NCI-H1436 treated with DMSO at 0.1 percent for 48 hours (cell line): ENCODE measurements around the gene MRPL42.
"Not testable (repeated sequence)": the region's sequence is repeated elsewhere in the genome, so short reads cannot be mapped to it uniquely, and the experiment has no call there.

Experiments
- DNase-seq: peaks from one replicate; lab custom pipeline; 2025; lab: John Stamatoyannopoulos, UW

MRPL42 gene

GRCh38 chr12:93447555-93448290 lies 19.6 kb upstream of the MRPL42 start:
- no peak for DNase-seq

- DNase-seq = no peak
Measured at GRCh38 chr12:93448796-93449195, 18.5 kb upstream of the MRPL42 start.

- DNase-seq = no peak
Measured at GRCh38 chr12:93449277-93449676, 18.0 kb upstream of the MRPL42 start.

- no peak for DNase-seq
Measured at GRCh38 chr12:93451423-93452158, 15.7 kb upstream of the MRPL42 start.

- DNase-seq = no peak
Measured at GRCh38 chr12:93453633-93454032, 13.7 kb upstream of the MRPL42 start.

- DNase-seq = no peak
Measured at GRCh38 chr12:93456077-93456476, 11.2 kb upstream of the MRPL42 start.

- no peak for DNase-seq
Measured at GRCh38 chr12:93459097-93459496, 8.2 kb upstream of the MRPL42 start.

- no peak for DNase-seq
Measured at GRCh38 chr12:93460003-93460402, 7.3 kb upstream of the MRPL42 start.

GRCh38 chr12:93460902-93461301 lies 6.4 kb upstream of the MRPL42 start:
- DNase-seq = no peak

- DNase-seq = no peak
Measured at GRCh38 chr12:93461503-93461902, 5.8 kb upstream of the MRPL42 start.

GRCh38 chr12:93465841-93466240 lies 1.5 kb upstream of the MRPL42 start:
- DNase-seq = no peak

- DNase-seq = no peak
Measured at GRCh38 chr12:93466625-93467350, 526 bp upstream of the MRPL42 start.

GRCh38 chr12:93468008-93468371 lies 676 bp downstream of the MRPL42 start:
- DNase-seq = no peak

GRCh38 chr12:93469386-93469785 lies 2.1 kb downstream of the MRPL42 start:
- no peak for DNase-seq

GRCh38 chr12:93476555-93476954 lies 9.2 kb downstream of the MRPL42 start:
- DNase-seq = no peak

GRCh38 chr12:93482721-93483120 lies 15.4 kb downstream of the MRPL42 start:
- DNase-seq = no peak

GRCh38 chr12:93483151-93483807 lies 16.0 kb downstream of the MRPL42 start:
- no peak for DNase-seq

GRCh38 chr12:93484315-93484981 lies 17.1 kb downstream of the MRPL42 start:
- no peak for DNase-seq

GRCh38 chr12:93492808-93493207 lies 25.5 kb downstream of the MRPL42 start:
- DNase-seq = not testable (repeated sequence)

GRCh38 chr12:93494096-93494495 lies 26.8 kb downstream of the MRPL42 start:
- DNase-seq = no peak

GRCh38 chr12:93497456-93497855 lies 30.1 kb downstream of the MRPL42 start:
- no peak for DNase-seq

GRCh38 chr12:93498813-93499212 lies 31.5 kb downstream of the MRPL42 start:
- DNase-seq = not testable (repeated sequence)
